GM18520 (cell line): ENCODE data around the gene HTR2C.
"Not testable (repeated sequence)": the region's sequence is repeated elsewhere in the genome, so short reads cannot be mapped to it uniquely, and the experiment has no call there.

ENCODE experiments used
- ATAC-seq: cut with Tn5 transposase; IDR thresholded peaks from one replicate; pipeline ENCODE4 v1.9.1; 2021; ENCODE audit not compliant: unreplicated experiment

The HTR2C gene

DNA sequence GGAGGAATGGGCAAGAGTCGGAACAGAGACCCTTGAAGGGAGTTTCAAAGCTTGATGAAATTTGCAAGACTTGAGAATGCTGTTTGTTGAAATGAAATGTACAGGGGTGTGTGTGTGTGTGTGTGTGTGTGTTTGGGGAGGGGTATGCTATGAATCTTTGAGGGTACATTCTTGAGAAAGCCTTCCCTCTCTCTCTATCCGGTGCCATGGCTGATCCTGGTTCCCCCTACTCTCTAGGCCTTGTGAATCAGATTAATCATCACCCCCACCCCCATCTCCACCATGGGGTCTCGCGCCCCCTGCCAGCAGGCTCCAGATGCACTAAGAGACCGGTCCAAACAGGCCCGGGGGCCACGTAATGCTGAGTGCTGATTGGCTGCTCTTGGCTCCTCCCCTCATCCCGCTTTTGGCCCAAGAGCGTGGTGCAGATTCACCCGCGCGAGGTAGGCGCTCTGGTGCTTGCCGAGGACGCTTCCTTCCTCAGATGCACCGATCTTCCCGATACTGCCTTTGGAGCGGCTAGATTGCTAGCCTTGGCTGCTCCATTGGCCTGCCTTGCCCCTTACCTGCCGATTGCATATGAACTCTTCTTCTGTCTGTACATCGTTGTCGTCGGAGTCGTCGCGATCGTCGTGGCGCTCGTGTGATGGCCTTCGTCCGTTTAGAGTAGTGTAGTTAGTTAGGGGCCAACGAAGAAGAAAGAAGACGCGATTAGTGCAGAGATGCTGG lies at the start of gene HTR2C:
HTR2C (plus strand) TSS at position 441 of the 729 bp plus-strand sequence. CDS start 142,851 bp downstream, outside the sequence.
- no peak for ATAC-seq

DNA sequence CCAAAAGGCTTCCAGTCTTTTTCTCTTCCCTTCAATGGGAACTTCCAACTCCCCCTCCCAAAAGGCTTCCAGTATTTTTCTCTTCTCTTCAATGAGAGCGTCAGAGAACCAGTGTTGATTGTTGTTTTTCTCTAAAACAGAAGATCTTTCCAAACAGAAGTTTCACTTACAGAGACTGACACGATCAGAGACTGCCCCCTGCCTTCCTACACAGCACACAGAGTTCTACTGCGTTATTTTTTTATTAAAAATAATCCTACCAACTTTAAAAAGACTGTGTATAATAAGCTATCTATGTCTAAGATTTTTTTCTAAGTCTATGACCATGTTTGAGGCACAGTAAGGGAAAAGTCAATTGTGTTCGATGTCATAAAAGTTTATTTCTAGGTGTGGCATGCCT lies 3.5 kb upstream of the HTR2C start:
- ATAC-seq: no peak

DNA sequence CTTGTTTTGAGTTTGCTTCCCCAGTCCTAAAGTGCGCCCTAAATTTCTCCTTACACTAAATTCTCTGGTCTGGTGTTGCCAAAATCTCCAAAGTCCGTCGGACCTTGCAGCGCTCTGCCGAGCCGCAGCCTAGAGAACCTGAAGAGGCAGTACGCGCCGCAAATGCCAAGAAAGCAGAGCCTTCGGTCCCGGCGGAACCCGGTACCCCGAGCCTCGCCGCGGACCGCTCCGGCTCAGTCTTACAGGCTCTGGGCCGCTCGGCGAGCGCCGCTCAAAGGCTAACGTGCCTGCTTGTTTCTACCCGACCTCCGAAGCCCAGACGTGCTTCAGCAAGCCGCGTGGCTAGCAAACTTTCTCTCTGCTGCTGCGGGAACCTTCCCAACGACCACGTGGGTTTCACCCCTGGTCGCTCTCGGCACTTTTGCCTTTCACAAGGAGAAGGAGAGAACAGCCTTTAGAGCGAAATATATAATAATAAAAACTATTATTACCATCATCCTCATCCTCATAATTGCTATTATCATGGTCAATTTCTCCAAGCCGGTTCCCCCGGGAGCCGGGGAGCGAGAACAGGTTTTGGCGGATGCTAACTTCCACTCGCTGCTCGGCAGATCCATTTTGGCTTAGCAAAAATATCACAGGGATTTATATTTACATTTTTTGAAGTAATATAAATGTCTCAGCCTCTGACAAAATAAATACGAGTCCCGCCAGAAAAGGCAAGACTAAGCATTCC lies 2.2 kb upstream of the HTR2C start:
- ATAC-seq: no peak

DNA sequence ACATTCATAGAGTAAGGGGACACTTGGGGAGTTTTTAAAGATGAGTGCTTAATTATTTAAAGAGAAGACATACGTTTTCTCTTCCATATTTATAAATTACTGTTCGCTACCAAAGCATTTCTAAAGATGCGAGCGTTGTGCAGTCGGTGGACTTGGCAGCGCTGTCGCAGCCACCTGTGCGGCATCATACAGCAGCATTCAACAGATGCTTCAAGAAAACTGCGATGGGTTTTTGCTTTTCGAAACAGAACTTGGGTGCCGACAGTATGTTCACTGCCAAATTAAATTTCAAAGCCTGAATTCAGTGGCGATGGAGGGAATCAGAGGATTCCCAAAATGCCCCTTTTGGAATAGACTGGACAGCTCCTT lies 1.6 kb upstream of the HTR2C start:
- ATAC-seq: no peak

DNA sequence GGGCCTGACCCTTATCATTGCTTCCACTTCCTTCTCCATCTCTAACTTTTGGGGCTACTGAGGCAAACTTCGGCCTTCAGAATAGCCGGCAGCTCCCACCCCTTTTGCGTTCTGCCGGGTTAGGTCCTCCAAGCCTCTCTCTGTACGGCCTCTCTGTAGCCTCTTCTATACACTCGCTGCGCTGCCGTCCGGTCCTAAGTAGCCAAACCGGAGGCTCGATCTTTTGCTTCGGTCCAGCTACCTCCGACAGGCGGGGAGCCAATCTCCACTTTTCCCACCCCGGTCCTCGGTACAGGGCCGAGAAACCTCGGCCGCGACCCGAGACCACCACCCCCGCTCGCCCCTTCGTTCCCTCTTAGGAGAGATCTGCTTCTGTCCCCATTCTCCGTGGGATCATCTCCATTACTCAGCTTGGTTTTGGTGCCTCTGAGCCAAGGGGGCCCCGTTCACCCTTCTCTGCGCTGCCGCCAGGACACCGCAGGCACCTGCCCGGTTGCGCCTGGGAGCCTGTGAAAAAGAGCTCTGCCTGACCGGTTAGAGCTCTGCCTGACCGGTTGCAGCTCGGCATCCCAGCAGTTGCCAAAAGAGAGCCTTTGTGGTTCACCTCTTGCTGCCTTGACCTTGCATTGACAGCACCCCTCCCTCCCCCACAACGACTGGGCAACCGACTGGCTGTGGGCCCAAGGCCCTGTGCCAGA lies 1.0 kb upstream of the HTR2C start:
- ATAC-seq: no peak

DNA sequence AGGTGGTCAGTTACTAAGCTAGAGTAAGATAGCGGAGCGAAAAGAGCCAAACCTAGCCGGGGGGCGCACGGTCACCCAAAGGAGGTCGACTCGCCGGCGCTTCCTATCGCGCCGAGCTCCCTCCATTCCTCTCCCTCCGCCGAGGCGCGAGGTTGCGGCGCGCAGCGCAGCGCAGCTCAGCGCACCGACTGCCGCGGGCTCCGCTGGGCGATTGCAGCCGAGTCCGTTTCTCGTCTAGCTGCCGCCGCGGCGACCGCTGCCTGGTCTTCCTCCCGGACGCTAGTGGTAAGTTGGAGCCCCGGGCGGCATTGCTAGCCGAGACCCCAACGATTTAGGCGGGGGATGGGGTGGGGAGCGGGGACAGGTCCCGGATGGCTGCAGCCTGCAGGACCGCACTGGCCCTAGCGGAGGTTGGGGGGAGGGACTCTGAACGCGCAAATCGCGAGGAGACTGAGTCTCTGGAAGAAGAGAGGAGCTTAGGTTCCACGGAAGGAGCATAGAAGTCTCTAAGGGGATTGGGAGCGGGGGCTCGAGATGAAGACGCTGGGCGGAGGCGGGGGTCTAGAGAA lies 573 bp downstream of the HTR2C start:
- ATAC-seq: no peak

DNA sequence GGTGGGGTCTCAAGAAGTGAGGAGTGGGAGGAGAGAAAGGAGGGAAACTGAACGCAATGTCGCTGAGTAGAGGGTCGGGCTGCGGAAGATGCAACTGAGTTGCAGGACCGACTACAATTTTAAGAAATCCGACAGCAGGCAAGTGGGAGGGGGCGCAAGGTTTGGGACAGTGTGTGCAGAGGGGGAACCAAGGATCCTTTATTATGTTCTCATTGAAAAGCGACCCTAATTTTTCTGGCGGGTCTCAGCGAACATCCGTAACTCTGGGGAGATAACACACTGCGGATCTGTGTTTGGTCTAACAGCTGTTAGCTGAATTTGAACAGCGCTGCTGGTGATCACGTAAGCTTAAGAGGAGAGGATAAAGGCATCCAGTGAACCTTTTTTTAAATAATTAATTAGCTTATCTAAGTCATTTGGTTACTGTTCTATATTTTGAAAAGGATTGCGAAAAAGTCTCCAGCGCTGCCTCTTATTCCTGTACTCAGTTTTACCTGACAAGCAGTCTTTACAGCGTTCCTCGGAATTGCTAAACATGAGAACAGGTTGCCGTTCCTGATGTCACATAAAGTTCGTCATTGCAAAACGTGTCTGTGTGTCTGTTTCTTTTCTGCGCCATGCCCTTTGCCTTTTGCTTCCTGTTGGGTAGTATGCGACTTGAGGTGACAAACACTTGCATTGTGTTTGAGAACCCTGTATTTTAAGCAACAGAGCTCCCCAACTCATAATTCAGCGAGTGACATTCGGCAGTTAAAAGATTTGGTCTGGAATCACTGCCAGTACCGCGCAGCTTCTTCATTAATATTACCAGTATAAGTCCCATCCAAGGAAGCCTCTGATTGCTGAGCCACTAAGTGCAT lies 1.3 kb downstream of the HTR2C start:
- ATAC-seq: no peak

DNA sequence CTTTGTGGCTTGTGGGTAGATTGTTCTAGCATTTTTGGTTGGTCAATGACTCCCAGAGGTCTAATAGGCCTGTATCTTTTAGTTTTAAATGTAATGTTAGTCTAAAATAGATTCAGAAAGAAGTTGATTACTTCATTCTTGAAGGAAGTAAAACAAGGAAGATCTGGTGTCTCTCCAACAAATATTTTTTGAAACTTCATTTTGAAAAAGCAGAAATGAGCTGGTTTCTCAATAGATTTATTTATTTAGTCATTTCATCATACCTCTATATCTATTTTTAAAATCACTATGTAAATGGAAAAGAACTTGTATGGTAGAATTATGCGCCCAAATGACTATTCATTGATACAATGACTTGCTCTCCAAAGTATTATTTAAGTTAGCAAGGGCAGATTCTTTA lies 7.2 kb downstream of the HTR2C start:
- no peak for ATAC-seq

DNA sequence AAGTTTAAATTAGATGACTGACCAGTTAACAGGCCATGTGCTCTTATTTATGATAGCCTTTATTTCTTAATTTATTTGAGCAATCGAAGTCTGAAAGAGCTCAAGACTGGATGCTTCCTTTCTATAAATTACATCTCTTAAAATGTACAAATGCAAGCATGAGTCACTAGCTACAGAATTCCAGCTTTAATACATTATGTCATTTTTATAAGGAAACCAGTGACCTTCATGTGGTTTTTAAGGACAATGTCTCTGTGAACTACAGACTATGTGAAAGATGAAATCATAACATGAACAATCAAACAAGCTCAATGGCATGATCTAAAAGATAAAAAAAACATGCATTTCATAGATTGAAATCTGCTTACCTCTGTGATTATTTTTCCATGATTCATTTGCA lies 15.4 kb downstream of the HTR2C start:
- no peak for ATAC-seq

DNA sequence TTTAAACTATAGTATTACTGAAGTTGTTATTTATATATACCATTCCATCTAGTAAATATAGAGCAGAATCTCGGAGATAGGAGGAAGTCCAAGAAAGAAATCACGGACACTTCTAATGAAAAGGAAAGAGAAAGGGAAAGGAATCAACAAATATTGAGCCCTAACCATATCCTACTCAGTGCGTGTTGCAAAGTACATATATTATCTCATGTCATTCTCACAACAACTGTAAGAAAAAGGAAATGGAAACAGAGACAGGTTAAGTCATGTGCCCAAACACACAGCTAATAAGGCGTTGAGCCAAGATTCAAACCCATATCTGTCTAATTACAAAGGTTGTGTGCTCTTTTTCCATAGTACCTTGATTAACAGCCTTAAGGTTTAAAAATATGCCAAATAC lies 16.0 kb downstream of the HTR2C start:
- no peak for ATAC-seq

DNA sequence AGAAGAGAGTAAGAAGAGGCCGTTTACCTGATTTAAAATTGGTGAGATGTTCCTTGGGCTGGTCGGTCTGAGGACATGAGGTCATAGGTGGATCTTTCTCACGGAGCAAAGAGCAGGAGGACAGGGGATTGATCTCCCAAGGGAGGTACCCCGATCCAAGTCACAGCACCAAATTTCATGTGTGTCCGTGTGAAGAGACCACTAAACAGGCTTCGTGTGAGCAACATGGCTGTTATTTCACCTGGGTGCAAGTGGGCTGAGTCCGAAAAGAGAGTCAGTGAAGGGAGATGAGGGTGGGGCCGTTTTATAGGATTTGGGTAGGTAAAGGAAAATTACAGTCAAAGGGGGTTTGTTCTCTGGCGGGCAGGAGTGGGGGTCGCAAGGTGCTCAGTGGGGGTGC lies 22.7 kb downstream of the HTR2C start:
- ATAC-seq: not testable (repeated sequence)

DNA sequence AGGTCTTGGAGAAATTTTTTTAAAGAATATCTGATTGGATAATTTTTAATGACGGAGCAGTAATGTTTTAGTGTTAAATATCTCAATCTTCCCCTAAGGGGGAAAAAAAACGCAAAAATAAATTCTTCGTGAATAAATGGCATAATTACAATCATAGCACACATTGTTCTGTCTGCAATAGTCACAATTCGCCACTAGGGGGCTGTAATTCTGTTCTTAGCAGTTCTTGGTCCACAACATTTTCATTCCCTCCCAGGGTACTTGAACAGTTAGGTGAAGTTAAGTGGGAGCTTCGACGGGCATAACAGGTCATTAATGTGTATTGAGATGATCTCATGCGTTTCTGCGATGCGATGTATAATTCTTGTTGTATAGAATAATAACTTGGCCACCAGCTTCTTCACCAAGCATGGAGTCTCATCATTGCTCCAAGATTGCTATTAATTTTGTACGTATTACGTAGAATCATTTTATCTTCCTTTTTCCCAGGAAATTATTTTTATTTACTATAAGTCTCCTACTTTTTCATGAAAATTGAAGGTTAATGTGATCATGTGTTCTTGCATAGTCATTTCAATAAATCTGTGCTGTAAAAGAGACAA lies 27.2 kb downstream of the HTR2C start:
- peak; percentile 61 for ATAC-seq

DNA sequence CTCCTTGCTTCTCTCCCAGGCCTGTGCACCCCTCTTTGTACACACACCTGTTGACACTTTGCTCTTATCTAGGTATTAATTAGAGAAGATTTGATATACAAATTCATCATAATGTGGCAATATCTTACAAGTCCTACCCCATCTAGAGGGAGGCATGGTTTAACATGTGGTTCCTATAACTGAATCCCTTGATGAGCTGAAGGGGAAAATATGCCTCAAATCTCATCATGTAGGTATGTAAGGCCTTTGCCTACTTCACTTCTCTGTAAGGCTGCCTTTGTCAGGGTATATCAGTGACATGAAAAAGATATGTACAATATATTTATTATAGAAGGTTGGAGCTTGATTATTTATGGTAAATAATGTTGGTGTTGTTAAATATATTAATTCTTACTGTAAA lies 31.9 kb downstream of the HTR2C start:
- no peak for ATAC-seq

DNA sequence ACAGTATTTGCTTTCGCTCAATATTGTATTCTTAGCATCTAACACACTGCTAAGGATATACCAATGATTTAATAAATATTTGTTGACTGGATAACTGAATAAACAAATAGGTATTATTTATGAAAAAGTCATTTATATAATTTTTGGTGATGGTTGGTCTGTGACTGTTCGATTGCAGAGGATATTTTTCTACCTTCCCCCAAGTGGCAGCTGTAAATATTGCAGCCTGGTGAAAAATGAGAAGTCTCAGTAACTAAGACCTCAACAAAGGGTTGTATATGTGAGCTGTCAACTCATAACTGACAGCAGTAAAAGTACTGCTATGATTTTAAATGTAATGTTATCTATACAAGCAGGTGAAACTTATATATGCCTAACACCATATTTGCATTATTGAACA lies 36.0 kb downstream of the HTR2C start:
- ATAC-seq: peak; percentile 56

DNA sequence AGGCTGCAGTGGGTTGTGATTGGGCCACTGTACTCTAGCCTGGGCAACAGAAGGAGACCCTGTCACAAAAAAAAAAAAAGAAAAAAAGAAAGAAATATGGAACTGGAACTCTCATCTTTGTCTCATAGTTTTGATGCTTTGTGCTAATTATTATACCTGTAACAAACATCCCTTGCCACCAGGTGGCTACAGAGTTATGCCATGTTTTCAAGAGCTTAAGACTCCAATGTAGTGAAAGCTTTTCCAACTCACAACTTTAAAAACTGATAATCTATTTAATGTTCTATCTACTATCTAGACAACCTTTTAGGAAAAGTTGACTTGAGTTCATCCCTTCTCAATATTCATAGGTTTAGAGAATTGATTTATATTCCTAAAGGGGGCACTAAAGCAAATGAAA lies 42.4 kb downstream of the HTR2C start:
- ATAC-seq: no peak

DNA sequence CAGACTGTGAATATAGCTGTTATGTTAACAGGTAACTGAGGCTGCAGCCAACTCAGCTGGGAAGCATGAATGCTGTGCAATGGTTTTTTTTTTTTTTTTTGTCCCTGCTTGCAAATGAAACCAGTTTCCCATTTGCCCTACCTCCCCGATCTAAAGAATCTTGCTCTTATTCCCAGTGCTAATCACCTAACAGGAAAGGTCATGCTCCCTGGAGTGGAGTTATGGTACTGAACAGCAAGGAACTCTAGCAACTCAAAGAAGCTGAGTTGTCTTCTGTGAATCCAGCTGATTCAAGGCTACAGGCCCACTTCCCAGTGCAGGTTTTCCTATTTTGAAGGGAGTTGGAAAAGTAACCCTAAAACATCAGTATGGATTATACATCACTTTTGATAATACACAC lies 52.1 kb downstream of the HTR2C start:
- ATAC-seq: no peak

DNA sequence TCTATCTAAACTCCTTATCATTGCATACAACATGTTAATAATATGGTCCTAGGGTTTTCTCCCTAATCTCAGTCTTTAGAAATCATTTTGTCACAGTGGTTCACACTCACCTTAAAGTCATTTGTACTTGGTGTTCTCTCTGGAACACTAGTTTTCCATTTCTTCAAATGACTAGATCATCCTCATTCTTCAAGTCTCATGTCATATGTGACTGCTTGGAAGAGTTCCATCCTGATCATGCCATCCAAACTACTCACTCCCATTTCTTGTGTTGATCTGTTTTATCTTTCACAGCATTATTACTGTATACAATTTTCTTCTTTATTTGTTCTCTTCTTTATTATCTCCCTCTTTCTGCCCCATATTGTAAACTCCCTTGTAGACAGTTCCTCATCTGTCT lies 66.5 kb downstream of the HTR2C start:
- ATAC-seq: no peak

DNA sequence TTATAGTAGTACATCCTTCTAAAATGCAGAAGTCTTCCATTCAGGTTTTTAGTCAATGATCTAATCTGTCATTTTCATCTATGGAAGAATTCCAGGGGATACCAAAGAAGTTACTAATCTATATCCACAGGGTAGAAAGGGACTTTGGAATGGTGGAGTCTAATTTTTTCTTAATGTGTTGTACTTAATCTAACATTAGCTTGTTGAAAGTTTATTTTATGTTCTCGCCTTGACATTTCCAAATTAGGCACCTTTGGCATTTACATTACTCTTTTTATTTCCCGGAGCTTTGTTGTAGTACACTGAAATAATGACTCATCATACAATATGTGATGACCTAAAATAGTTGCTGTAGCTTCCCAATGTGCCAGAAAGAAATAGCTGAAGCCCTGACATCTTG lies 91.5 kb downstream of the HTR2C start:
- ATAC-seq: no peak

DNA sequence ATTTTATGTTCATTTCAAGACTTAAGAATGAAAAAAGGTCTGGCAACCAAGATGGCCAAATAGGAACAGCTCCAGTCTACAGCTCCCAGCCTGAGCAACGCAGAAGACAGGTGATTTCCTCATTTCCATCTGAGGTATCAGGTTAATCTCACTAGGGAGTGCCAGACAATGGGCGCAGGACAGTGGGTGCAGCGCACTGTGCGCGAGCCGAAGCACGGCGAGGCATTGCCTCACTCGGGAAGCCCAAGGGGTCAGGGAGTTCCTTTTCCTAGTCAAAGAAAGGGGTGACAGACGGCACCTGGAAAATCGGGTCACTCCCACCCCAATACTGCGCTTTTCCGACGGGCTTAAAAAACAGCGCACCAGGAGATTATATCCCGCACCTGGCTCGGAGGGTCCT lies 116.6 kb downstream of the HTR2C start:
- not testable (repeated sequence) for ATAC-seq

DNA sequence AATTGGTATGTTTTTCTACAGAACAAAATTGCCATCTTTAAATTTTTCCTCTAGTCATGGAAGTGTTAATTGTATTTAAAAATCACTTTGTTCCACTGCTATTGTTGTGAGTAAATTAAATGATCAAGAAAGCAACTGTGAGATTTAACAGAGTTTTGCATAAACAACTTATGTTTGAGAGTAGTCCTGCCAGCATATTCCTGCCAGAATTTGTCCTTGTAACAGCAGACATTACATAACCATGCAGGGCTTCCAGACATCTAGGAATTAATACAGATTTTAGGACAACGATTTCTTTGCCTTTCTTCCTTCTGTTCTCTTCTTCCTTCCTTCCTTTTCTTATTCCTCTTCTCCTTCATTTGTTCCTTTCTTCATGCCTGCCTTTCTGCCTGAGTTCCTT lies 125.5 kb downstream of the HTR2C start:
- ATAC-seq: no peak
